Mesothelial cell of epicardium (in vitro differentiated cells): ENCODE measurements around the gene IL21R. TPM values are rescaled to one million over a fixed set of nuclear protein-coding genes. Genes with fewer than 3 reads are reported as not detected.
"Not testable (repeated sequence)": the region's sequence is repeated elsewhere in the genome, so short reads cannot be mapped to it uniquely, and the experiment has no call there.

Experiments
- DNase-seq, 2 experiments: peaks; one replicate each; pipeline ENCODE4 v3.0.0; 2021; ENCODE audit warnings: low spot score in 2 of 2; ENCODE audit not compliant: unreplicated experiment in 2 of 2
- H3K27ac Mint-ChIP-seq: 2 replicates; pipeline ENCODE4 v1.8.0; 2021; ENCODE audit warnings: mixed read lengths
- H3K27me3 Mint-ChIP-seq: 2 replicates; pipeline ENCODE4 v1.8.0; 2021; ENCODE audit warnings: low read depth, mixed read lengths
- H3K36me3 Mint-ChIP-seq: 2 replicates; pipeline ENCODE4 v1.8.0; 2021; ENCODE audit warnings: mixed read lengths
- H3K4me1 Mint-ChIP-seq: 2 replicates; pipeline ENCODE4 v1.8.0; 2021; ENCODE audit warnings: mixed read lengths
- H3K4me3 Mint-ChIP-seq: 2 replicates; pipeline ENCODE4 v1.8.0; 2021; ENCODE audit warnings: mild to moderate bottlenecking, moderate library complexity, mixed read lengths
- H3K9me3 Mint-ChIP-seq: 2 replicates; pipeline ENCODE4 v1.8.0; 2021; ENCODE audit warnings: mixed read lengths
- total RNA-seq: library from RNA; stranded (reverse); gene quantifications from 3 replicates; pipeline ENCODE4 v1.2.1, GENCODE V29; 2021
- TF ChIP-seq, protein P1 (sequence below): fragments of 200-600 bp; sonication (generic); IDR thresholded peaks from one replicate; pipeline ENCODE4 v1.5.0; 2021; ENCODE audit warnings: antibody characterized with exemption; ENCODE audit not compliant: unreplicated experiment

The IL21R gene
- total RNA-seq, 1 donor from 2014 or later: 0.22 TPM

DNA sequence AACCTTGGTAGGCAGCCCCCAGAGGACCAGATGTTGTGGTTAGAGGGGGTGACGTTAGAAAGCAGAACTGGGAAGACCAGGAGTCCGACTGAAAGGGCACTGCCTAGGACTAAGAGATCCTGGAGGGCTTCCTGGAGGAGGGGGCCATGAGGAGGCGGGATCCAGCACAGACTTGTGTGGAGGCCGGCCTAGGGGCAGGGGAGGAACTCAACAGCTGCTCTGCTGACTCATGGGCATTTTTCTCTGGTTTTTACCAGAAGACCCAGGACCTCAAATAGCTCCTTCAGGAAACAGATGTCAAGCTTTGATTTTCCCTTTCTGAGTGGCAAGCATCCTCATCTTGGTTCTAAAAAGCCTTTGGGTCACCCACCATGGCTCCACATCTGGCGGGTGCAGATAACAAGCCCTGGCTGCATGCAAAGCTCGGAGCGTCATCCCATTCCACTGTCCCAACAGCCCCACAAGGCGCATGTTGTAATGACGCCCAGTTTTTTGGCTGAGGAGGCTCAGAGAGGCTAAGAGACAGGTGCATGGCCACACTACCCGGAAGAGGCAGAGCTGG lies 29.0 kb downstream of the IL21R start:
- no peak overlapping the region for H3K4me3 Mint-ChIP-seq
- DNase-seq: peak in 1 of 2 experiments; percentile 25
- TF ChIP-seq, protein P1, sequence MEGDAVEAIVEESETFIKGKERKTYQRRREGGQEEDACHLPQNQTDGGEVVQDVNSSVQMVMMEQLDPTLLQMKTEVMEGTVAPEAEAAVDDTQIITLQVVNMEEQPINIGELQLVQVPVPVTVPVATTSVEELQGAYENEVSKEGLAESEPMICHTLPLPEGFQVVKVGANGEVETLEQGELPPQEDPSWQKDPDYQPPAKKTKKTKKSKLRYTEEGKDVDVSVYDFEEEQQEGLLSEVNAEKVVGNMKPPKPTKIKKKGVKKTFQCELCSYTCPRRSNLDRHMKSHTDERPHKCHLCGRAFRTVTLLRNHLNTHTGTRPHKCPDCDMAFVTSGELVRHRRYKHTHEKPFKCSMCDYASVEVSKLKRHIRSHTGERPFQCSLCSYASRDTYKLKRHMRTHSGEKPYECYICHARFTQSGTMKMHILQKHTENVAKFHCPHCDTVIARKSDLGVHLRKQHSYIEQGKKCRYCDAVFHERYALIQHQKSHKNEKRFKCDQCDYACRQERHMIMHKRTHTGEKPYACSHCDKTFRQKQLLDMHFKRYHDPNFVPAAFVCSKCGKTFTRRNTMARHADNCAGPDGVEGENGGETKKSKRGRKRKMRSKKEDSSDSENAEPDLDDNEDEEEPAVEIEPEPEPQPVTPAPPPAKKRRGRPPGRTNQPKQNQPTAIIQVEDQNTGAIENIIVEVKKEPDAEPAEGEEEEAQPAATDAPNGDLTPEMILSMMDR: no peak
- no peaks in the 10 kb centered on the region for H3K27me3 Mint-ChIP-seq
- no peaks in the 10 kb centered on the region for H3K36me3 Mint-ChIP-seq
- H3K9me3 Mint-ChIP-seq: no peaks in the 10 kb centered on the region
- peaks cover 9% of the 10 kb centered on the region for H3K4me1 Mint-ChIP-seq
- H3K27ac Mint-ChIP-seq: no peak overlapping the region

DNA sequence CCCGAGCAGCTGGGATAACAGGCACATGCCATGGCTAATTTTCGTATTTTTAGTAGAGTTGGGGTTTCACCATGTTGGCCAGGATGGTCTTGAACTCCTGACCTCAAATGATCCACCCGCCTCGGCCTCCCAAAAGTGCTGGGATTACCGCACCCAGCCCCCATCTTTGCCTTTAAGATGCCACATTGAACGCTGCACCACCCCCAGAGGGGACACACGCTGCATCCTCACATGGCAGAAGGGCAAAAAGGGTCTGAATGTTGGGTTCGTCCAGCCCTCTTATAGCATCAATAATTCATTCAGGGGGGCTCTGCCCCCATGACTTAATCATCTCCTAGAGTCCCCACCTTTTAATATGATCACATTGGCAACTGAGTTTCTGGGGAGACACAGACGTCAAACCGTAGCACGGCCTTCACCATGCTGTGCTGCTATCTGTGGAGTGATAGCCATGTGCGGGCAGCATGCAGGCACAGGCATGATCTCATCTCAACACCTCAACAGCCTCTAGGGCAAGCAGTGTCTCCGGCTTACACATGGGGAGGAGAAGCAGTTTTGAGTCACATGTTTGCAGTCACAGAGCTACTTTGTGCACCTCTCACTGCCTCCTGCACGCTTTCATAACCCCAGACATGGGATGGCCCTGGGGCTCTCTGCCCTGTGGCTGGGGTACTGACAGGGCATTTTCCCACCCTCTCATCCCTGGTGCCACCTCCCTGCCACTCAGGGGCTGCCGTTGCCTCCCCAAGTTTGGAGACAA lies 30.0 kb downstream of the IL21R start:
- Mint-ChIP-seq H3K4me1 (peaks cover 9% of the 10 kb centered on the region), H3K9me3 (no peaks in the 10 kb centered on the region), H3K27ac (no peak overlapping the region), H3K36me3 (no peaks in the 10 kb centered on the region), H3K27me3 (no peaks in the 10 kb centered on the region), H3K4me3 (no peak overlapping the region)
- DNase-seq: peak in 1 of 2 experiments; percentile 29
- TF ChIP-seq, protein P1: no peak

DNA sequence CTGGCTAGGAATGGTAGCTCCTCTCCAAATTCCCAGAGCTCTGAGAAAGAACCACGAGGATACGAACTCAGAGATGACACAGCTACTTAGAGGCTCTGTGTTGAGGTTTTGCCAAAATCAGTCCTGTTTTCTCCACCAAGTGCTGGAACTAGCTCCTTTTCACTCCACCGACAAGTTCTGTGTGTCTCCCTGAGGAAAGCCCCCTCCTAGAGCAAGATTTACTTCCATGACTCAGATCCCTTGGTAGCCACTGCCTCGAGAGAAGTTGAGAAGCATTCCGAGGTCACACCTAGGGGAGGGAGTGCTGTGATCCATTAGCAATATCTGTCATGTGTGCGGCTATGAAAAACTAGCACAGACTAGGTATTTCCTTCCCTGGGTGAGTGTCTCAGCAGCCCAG lies 30.6 kb downstream of the IL21R start:
- peak in 1 of 2 experiments; percentile 34 for DNase-seq
- Mint-ChIP-seq H3K36me3 (no peaks in the 10 kb centered on the region), H3K4me3 (no peak overlapping the region), H3K9me3 (no peaks in the 10 kb centered on the region), H3K27ac (no peak overlapping the region), H3K27me3 (no peaks in the 10 kb centered on the region), H3K4me1 (peaks cover 9% of the 10 kb centered on the region)
- TF ChIP-seq, protein P1: no peak

DNA sequence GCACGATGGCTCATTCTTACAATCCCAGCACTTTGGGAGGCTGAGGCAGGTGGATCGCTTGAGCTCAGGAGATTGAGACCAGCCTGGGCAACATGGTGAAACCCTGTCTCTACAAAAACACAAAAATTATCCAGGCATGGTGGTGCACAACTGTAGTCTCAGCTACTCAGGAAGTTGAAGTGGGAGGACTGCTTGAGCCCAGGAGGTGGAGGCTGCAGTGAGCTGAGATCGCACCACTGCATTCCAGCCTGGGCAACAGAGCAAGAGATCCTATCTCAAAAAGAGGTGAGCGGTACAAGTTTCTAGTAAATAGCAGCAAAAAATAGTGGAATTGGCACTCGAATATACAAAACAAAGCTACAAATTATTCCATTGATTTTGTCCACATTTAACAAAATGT lies 31.2 kb downstream of the IL21R start:
- DNase-seq, H3K27ac Mint-ChIP-seq, H3K4me3 Mint-ChIP-seq, H3K9me3 Mint-ChIP-seq, H3K4me1 Mint-ChIP-seq, H3K36me3 Mint-ChIP-seq, H3K27me3 Mint-ChIP-seq: not testable (repeated sequence)

DNA sequence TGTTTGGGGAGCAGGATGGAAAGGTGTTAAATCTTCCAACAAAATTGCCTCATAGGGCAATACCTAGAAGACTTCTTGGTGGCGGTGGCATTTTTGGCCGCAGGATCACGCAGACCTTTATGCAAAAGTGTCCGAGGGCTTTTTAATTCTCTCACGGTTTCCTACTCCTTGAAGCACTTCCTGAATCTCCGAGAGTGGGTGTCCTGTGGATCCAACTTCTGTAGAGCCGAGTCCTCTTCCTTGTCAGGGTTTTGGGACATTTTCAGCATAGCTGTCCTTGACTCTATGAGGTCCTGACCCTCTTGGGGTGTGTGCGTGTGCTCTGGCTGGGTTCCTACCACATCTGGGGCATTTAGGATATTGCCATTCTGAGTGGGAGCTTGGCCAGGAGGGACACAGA lies 31.7 kb downstream of the IL21R start:
- Mint-ChIP-seq H3K4me1 (peaks cover 9% of the 10 kb centered on the region), H3K27me3 (no peaks in the 10 kb centered on the region), H3K27ac (no peak overlapping the region), H3K36me3 (no peaks in the 10 kb centered on the region), H3K4me3 (no peak overlapping the region), H3K9me3 (no peaks in the 10 kb centered on the region)
- TF ChIP-seq, protein P1: no peak
- DNase-seq: peak in 1 of 2 experiments; percentile 7
